SK-N-MC (cell line): Measurements from ENCODE around the gene CD4.

Experiments
- EZH2 ChIP-seq: fragments of 200-600 bp; sonication (generic); IDR thresholded peaks from one replicate; pipeline ENCODE4 v1.6.1; 2017; ENCODE audit warnings: antibody characterized with exemption
- FOXP2 ChIP-seq: optimal IDR thresholded peaks from 2 replicates; pipeline ENCODE3; 2011; ENCODE audit warnings: mild to moderate bottlenecking, moderate library complexity; ENCODE audit not compliant: insufficient read depth; ENCODE audit errors: extremely low read length, control extremely low read depth
- POLR2AphosphoS5 ChIP-seq: IDR thresholded peaks from 2 replicates; pipeline ENCODE4 v1.6.1; 2012; ENCODE audit warnings: mild to moderate bottlenecking, low read depth, low read length, borderline replicate concordance

DNA sequence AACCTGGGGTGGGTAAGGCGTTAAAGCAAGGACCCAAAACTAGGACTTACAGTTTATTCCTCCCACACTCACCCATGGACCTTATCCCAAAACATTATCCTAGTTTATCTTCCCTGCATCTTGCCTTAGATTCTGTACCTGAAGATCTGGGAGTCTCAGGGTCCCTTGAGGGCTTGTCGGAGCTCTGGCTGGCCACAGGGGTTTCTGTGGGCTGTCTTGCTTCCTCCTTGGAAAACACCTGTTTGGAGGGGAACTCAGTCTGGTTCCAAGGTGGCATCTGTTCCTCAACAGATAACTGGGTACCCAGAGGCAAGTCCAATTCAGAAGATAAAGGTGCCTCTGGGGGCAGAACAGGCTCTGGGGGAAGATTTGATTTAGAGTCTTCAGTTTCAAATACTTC is 60.1 kb downstream of the CD4 start:
- TF ChIP-seq POLR2AphosphoS5 (no peak), EZH2 (no peak), FOXP2 (no peak)
